SKM-1 (cell line): Measurements from ENCODE around the gene RMP24.
A peak's percentile ranks its signal among the peaks of the same experiment; 100 is the strongest.

Experiments used
- DNase-seq: peaks from one replicate; lab custom pipeline; 2025; ENCODE audit not compliant: unreplicated experiment; lab: John Stamatoyannopoulos, UW

RMP24 gene

GRCh38 chr18:35972197-35973000, at the start of gene RMP24:
TSS of gene RMP24 (plus strand) at chr18:35972679.
- DNase-seq: peak; percentile 71

DNA sequence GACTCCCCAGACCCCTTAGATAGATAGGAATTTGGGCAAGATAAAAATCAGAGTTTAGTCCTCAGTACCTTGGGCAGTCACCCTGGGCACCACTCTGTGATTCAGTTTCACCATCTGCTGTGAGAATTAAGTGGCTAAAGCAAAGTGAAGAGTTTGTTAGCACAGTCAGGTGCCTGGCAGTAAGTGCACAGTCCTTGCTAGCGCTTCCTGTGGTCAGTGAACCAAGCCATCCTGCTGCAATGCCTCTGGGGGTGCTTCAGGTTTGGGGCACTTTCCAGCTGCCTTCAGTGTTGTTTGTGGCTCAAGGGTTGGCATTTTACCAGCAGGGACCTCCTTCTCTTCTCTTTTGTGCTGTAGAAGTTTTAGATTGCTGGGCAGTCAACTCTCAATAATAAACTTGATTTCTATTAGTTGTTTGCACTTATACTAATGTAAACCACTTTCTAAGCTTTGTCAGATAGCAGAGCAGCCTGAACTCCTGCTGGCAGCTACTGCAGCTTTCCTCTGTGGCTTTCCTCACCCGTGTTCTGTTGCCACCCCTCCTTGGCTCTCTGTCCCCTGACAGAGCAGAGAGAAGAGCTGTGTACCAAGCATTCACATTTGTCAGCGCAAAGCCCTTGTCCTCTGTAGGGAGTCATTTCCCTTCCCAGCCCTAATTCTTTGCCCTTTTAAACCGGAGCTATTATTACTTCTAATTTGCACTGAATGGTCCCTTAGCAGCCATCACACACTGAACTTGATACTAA, 48.4 kb upstream of the RMP24 start:
- no peak for DNase-seq

DNA sequence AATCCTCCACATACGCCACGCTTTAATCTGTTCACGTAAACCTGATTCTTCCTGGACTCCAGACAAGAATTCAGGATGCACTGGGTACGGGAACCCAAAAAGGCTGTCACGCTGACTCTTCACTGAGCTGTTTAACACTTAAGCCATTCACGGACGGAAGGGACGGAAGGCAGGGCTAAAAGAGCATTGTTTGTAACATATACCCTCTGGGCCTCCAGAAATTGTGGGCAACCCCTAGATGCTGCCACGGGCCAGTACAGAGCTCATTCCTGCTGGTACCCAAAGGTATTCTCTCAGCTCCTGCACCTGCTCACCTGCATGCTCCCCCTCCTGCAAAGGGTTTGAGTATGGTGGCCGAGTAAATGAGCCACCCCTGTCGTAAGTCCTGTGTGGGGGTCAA, 45.6 kb upstream of the RMP24 start:
- DNase-seq: no peak

GRCh38 chr18:35927430-35927829, 45.0 kb upstream of the RMP24 start:
- DNase-seq: no peak

DNA sequence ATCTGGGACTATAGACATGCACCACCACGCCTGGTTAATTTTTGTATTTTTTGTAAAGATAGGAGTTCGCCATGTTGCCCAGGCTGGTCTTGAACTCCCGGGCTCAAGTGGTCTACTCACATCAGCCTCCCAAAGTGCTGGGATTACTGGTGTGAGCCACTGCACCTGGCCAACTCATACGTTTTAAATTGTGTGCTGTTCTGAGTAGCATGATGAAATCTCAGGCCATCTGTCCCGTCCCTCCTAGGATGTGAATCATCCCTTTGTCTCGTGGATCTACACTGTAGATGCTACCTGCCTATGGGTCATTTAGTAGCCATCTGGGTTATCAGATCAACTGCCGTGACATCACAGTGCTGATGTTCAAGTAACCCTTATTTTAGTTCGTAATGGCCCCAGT, 38.5 kb upstream of the RMP24 start:
- DNase-seq: no peak

GRCh38 chr18:35934891-35935290, 37.6 kb upstream of the RMP24 start:
- no peak for DNase-seq

DNA sequence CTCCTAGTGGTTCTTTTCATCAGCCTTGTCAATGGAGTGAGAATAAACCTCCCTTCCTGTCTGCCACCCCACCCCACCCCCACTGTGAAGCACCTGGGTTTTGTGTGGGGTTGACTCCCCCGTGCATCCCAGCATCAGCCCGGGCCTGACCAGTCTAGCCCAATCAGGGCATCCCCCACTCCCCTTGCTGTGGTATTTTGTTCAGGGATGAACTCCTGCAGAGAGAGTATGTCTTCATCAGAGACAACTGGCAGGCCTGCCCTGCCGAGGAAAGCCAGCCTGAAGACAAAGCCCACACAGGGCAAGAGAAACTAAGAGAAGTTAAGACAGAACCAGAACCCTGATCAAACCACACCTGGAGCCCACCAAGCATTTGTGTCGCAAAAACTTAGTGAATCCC, 36.7 kb upstream of the RMP24 start:
- no peak for DNase-seq

DNA sequence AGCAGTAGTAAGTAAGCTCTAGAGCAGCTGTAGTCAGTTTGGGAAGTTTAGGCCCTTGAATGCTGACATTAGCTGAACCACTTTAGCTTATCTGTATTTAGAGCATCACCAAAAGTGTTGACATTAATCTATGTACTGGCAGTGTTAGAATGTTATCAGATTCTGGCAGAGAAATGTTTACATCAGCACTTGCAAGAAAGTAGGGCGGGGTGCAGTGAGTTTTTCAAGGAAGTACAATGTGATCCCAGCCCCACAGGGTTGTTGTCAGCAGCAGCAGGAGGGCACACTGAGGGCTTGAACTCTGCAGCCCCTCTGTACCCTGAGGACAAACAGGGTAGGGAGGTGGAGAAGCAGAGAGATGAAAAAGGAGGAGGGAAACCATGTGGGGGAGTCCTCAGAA, 35.5 kb upstream of the RMP24 start:
- no peak for DNase-seq

GRCh38 chr18:35938158-35938557, 34.3 kb upstream of the RMP24 start:
- DNase-seq: no peak

- no peak for DNase-seq
Observed at GRCh38 chr18:35938562-35938961, 33.9 kb upstream of the RMP24 start.

GRCh38 chr18:35939138-35939537, 33.3 kb upstream of the RMP24 start:
- DNase-seq: no peak

DNA sequence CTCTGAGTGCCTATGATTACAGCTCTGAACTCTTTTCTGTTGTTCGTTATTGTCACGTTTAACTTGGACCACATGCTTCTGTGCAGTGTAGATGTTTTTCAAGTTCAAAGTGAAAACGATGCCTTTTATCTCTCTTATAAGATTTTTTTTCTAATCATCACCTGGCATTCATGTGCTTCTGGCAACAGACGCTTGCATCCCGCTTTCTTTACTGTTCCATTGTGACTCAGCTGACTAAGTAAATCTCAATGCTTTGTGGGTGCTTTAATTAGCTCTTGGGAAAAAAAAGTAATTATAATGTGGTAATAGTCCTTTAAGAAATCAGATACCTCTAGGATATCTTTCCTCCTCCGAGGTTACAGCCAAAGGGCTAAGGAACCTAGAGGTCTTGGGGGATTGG, 31.2 kb upstream of the RMP24 start:
- DNase-seq: no peak

DNA sequence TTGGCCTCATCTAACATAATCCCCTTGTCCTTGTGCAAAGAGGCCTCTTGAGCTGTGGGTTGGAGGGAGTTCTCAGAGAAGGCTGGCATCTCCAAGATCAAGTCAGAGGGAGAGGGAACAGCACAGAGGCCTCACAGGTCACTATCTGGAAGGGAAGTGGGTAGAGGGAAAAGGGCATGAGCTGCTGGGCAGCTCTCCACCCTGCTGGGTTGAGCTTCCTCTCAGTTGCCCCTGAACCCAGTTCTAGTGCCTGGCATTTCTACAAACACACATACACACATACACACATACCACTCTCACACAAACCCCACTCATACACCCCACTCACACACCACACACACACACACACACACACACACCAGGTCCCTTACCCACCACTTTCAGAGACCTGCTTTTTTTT, 30.3 kb upstream of the RMP24 start:
- DNase-seq: no peak

DNA sequence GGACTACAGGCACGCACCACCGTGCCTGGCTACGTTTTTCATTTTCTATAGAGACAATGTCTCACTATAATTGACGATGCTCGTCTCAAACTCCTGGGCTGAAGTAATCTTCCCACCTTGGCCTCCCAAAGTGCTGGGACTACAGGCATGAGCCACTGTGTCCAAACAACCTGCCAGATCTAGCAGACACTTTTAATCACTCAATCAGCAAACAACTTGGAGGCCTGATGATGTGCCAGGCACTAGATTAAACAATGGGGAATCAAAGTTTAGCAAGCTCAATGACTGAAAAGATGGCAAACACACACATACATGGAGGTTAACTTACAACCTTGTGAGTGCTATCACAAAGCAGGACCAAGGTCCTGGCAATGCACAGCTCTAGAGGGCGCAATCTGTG, 29.8 kb upstream of the RMP24 start:
- DNase-seq: no peak

- no peak for DNase-seq
Observed at GRCh38 chr18:35948080-35948479, 24.4 kb upstream of the RMP24 start.

DNA sequence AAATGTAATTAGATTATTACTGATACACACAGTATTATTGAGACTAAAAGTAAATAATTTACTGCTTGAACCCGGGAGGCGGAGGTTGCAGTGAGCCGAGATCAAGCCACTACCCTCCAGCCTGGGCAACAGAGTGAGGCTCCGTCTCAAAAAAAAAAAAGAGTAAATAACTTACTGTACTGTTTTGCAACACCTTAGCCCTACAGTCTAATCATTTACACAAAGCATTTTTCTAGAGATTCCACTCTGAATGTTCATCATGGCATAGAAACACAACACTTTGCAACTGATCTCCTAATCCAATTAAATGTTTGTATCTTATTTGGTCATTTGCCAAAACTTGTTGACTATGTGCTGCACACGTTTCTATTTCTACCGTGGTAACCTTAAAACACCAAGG, 23.4 kb upstream of the RMP24 start:
- DNase-seq: no peak

DNA sequence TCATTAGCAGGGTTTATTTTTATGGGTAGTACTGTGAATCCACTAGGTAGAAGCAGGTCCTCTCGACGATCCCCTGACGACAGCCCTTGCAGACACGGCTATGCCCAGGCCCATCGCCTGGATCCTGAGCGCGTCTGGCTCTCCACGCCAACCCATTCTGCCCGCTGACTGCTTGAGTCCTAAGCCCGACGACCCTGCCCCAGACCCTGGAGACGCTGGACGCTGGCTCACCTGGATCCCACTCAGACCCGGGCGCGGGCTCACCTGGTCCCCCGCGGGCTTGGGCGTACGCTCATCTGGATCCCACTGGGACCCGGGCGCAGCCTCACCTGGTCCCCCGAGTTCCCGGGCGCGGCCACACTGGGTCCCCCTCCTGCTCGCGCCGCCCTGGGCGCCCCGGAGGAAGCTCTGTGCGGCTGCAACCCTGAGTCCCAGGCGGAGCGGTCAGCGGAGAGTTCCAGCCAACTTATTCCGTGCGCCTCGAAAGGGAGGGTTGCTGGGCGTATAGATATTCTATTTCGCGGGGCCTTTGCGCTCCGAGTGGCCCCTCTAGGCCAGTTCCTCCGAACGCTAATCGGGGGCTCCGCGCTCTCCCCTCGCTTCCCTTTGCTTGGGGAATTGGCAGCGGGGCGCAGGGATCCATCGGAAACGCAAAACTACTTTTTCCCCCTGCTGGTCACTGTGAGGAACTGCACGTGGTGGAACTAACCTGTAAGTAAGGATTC, 22.4 kb upstream of the RMP24 start:
- DNase-seq: peak; percentile 56

DNA sequence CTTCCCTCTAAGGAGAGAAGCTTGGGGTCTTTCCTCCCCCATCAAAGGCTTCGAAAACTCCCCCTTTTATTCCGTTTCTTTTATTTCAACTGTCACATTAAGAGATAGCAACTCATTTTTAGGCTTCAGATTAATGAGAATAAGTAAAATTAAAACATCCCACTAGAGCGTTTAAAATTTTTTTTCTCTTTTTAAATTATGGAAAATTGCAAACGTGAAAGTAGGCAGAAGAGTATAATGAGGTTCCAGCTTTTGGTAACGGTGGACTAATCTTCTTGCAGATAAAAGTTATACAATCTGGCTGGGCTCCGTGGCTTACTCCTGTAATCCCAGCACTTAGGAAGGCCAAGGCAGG, 21.9 kb upstream of the RMP24 start:
- DNase-seq: no peak

GRCh38 chr18:35953688-35954087, 18.8 kb upstream of the RMP24 start:
- DNase-seq: no peak

- DNase-seq: no peak
Observed at GRCh38 chr18:35956226-35956625, 16.3 kb upstream of the RMP24 start.

- no peak for DNase-seq
Observed at GRCh38 chr18:35962320-35962719, 10.2 kb upstream of the RMP24 start.

GRCh38 chr18:35964319-35964718, 8.2 kb upstream of the RMP24 start:
- DNase-seq: no peak
